Peyer's patch (tissue), 4 donors: ENCODE results near the gene MAD1L1.

Experiments
- CTCF ChIP-seq, 6 experiments: fragments of 450-650 bp in 4 of 6; fragments of 200-600 bp in 2 of 6; sonication (generic) in 1 of 6; IDR thresholded peaks; one replicate each; pipeline ENCODE4 v1.5.1; 2017 to 2019; ENCODE audit warnings: antibody characterized with exemption in 6 of 6, mild to moderate bottlenecking in 3 of 6, moderate library complexity in 1 of 6
- POLR2A ChIP-seq, 2 donors: fragments of 450-650 bp; IDR thresholded peaks; one replicate each; pipeline ENCODE4 v1.5.1; 2017; ENCODE audit warnings: antibody characterized with exemption in 2 of 2, mild to moderate bottlenecking in 2 of 2, moderate library complexity in 2 of 2

- TF ChIP-seq CTCF (IDR thresholded peaks at IDR 0.05) = no peak
- no peak for TF ChIP-seq POLR2A (IDR thresholded peaks at IDR 0.05)
Measured at GRCh38 chr7:1885465-1886226, 347.1 kb downstream of the MAD1L1 start.
